ENCODE results near the gene TRAPPC2.

TRAPPC2 gene

DNA sequence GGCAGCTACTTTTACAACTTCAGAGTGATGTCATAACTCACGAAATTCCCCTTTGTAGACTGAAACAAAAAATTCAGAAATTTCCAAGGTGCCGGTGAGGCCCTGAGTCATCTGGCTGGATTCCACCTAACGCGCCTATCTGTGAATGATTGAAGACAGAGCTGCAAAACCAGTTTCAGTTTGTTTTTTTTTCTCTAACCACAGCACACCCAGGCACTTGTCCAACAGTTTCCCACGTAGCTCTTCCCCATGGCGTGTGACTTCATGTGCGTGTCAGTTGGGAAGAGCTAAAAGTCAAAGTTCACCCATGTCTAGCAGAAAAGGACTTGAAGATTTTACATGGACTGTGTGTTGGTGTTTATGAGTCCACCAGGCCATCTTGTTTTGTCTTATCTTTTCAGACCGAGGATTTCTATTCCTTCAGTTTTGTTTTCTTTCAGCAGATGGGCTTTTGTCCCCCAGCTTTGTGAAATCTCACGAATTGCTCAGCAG lies 65.1 kb downstream of the TRAPPC2 start:
- DNase-seq (ENCODE audit: low read depth), result peak; percentile 21

DNA sequence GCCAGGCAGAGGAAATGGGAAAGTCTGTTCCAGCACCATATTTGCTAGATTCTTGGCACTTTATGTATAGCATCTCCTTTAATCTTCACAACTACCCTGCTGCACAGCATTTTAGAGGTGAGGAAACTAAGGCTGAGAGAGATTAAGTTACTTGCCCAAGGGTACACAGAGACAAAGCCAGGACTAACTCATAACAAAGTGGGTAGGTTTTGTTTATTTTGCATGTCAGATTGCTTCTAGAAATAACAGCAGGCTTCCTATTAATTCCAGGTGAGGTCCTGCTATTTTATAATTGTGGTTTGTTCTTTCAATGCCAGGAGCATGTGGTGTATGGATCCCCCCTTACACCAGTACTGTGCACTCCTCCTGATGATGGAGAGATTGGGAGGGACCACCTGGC lies 66.5 kb downstream of the TRAPPC2 start:
- no peak for DNase-seq (ENCODE audit: low read depth)

DNA sequence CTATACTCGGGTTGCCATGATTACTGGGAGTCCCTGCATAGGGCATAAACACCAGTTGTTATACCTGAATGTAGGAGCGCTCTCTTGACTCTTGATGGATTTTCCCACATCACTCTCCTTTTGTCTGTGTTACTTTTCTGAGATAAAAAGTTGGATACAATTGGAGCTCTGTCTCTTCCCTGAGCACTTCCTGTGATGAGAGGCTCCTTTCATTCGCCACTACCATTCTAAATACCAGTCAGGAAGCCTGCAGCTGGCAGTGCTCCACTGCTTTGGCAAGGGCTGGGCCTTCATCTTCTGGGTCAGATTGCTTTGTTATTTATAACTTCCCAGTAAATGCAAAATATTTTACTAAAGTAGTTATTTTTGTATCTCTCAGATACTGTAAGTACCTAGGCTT lies 67.6 kb downstream of the TRAPPC2 start:
- no peak for DNase-seq (ENCODE audit: low read depth)

DNA sequence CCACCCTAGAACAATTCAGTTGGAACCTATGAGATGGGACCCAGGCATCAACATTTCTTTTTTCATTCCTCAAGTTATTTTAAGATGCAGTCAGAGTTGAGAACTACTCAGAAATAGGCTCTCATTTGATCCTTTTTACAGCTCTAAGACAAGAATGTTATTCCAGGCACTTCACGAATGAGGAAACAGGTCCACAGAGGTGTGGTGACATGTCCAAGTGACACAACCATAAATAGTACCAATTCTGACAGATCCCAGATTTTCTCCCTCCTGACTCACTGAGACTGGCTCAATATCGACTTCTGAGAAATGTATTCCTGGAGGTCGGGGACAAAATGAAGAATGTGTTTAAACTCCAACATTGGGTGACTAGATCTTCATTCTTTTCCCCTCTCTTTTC lies 70.4 kb downstream of the TRAPPC2 start:
- DNase-seq (ENCODE audit: low read depth), result no peak

DNA sequence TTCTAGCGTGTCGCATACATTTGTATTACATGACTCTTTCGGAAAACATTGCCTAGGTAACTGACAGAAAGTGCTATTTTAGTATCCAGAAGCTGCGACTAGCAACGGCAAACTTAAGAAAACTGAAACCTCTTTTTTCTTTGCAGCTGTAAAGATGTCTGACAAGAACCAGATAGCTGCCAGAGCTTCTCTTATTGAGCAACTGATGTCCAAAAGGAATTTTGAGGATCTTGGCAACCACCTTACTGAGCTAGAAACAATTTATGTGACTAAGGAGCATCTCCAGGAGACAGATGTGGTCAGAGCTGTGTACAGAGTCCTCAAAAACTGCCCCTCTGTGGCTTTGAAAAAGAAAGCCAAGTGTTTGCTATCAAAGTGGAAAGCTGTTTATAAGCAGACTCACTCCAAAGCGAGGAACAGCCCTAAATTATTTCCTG lies 72.0 kb downstream of the TRAPPC2 start:
- DNase-seq (ENCODE audit: low read depth), result no peak

Measured in stimulated activated CD8-positive, alpha-beta memory T cell treated with anti-CD3 and anti-CD28 coated beads, Interleukin-4, amount 100 ng/mL, for 24 hours (primary cell).